GM12878 (cell line): ENCODE measurements around the gene MFSD6.

Source experiments
- MYC ChIP-seq: IDR thresholded peaks from 2 replicates; pipeline ENCODE4 v1.6.1; 2011; ENCODE audit warnings: mild to moderate bottlenecking, low read length, moderate library complexity, inconsistent platforms; ENCODE audit not compliant: insufficient read depth, insufficient replicate concordance, insufficient read length, severe bottlenecking
- POLR2AphosphoS5 ChIP-seq: IDR thresholded peaks from 2 replicates; pipeline ENCODE4 v1.6.1; 2011; ENCODE audit warnings: mild to moderate bottlenecking, low read length, inconsistent platforms
- SRF ChIP-seq, 2 experiments: IDR thresholded peaks; 2 replicates each; pipeline ENCODE4 v1.6.1; 2011; ENCODE audit warnings: low read depth in 2 of 2, low read length in 2 of 2, mild to moderate bottlenecking in 1 of 2, moderate library complexity in 1 of 2
- SUZ12 ChIP-seq: fragments of 200-600 bp; sonication (generic); IDR thresholded peaks from one replicate; pipeline ENCODE4 v1.6.1; 2018; ENCODE audit warnings: antibody characterized with exemption, mild to moderate bottlenecking; ENCODE audit not compliant: unreplicated experiment
- TBL1XR1 ChIP-seq: IDR thresholded peaks from 2 replicates; pipeline ENCODE4 v1.6.1; 2012; ENCODE audit warnings: low read depth, low read length, improper control_type of control experiment
- YBX1 ChIP-seq: fragments of 450-650 bp; IDR thresholded peaks from 2 replicates; pipeline ENCODE4 v1.6.1; 2016; ENCODE audit warnings: antibody characterized with exemption
- TF ChIP-seq, protein P1 (sequence below), 3 experiments: IDR thresholded peaks in 2 of 3; conservative IDR thresholded peaks in 1 of 3; 2 replicates each; pipeline ENCODE4 v1.5.1; 2011; ENCODE audit warnings: low read depth in 3 of 3, low read length in 3 of 3, mild to moderate bottlenecking in 3 of 3, control low read depth in 2 of 3, moderate library complexity in 2 of 3, inconsistent platforms in 1 of 3, mixed read lengths in 1 of 3; ENCODE audit not compliant: control insufficient read depth in 2 of 3, insufficient read depth in 1 of 3; ENCODE audit errors: extremely low read depth in 1 of 3

DNA sequence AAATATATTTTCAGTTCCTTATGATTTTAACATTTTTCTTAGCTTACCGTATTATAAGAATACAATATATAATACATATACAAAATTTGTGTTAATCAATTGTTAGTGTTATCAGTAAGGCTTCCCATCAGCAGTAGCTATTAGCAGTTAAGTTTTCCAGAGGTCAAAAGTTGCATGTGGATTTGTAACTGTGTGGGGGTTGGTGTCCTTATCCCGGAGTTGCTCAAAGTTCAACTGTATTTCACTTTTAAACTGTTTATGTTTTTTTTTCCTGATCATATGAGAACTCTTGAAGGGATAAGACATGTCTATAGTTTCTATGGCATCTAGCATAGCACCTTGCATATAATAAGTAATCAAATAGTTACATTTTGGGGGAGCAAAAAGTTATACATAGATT is 11.9 kb upstream of the MFSD6 start:
- TF ChIP-seq, protein P1, sequence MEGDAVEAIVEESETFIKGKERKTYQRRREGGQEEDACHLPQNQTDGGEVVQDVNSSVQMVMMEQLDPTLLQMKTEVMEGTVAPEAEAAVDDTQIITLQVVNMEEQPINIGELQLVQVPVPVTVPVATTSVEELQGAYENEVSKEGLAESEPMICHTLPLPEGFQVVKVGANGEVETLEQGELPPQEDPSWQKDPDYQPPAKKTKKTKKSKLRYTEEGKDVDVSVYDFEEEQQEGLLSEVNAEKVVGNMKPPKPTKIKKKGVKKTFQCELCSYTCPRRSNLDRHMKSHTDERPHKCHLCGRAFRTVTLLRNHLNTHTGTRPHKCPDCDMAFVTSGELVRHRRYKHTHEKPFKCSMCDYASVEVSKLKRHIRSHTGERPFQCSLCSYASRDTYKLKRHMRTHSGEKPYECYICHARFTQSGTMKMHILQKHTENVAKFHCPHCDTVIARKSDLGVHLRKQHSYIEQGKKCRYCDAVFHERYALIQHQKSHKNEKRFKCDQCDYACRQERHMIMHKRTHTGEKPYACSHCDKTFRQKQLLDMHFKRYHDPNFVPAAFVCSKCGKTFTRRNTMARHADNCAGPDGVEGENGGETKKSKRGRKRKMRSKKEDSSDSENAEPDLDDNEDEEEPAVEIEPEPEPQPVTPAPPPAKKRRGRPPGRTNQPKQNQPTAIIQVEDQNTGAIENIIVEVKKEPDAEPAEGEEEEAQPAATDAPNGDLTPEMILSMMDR (IDR thresholded peaks at IDR 0.05 in 2 of 3, conservative IDR thresholded peaks at IDR 0.05 in 1 of 3; ENCODE audit: control insufficient read depth in 2 of 3, extremely low read depth in 1 of 3, insufficient read depth in 1 of 3, low read depth in 3 of 3, low read length in 3 of 3): no peak
- TF ChIP-seq YBX1 (no peak), POLR2AphosphoS5 (no peak), SRF (IDR thresholded peaks at IDR 0.05; ENCODE audit: low read depth in 2 of 2, low read length in 2 of 2) (no peak), TBL1XR1 (no peak), MYC (no peak), SUZ12 (no peak)
